NCI-H187 treated with DMSO at 0.1 percent for 48 hours (cell line): ENCODE results near the gene SSU72.
"Not testable (repeated sequence)": the region's sequence is repeated elsewhere in the genome, so short reads cannot be mapped to it uniquely, and the experiment has no call there.

ENCODE experiments used
- DNase-seq: peaks from one replicate; lab custom pipeline; 2025; lab: John Stamatoyannopoulos, UW

Gene SSU72

GRCh38 chr1:1595341-1595740 lies 20.7 kb upstream of the SSU72 start:
- not testable (repeated sequence) for DNase-seq

GRCh38 chr1:1594602-1595260 lies 20.1 kb upstream of the SSU72 start:
- DNase-seq = no peak

DNA sequence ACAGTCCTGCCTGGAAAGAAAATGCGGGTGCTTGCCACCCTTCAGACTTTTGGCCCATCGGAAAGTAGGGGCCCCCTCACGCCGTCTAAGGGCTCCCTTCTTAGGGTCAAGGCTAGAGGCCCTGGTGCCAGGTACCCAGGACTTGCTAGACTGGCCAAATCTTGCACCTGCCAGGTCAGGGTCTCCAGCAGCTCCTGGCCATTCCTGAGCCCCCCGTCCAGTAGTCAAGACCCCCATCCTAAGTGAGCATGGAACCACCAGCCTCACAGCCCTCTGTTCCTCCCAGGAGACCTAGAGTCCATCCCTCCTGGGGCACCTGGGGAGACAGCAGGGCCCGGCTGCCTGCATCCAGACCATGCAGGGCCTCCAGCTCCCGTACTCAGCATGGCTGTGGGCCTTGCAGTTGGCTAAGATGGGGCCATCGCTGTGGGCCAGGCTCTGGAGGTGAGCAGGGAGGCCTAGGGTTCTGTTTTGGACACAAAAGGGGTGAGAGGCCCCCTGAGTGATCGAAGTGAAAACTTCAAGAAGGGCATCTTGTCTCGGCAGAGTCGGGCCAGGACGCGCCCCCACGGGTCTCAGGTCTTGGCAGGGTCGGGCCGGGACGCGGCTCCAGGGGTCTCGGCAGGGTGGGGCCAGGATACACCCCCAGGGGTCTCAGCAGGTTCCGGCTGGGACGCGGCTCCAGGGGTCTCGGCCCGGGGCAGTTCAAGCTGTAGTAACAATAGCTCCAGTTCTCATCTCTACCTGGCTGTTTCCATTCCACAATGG lies 19.4 kb upstream of the SSU72 start:
- DNase-seq = no peak

DNA sequence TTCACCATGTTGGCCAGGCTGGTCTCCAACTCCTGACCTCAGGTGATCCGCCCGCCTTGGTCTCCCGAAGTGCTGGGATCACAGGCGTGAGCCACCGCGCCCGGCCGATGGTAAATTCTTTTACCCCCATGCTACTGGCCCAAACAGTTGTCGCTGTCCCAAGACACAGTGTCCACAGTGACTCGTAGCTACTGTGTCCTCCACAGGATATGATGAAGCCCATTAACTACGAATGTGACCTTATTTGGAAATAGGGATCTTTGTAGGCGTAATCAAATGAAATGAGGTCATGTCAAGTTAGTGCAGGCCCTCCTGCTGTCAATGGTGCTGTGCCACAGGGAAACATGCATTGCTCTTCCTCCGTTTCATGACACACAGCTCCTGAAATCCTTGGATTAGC lies 16.8 kb upstream of the SSU72 start:
- DNase-seq = no peak

GRCh38 chr1:1583347-1584010 lies 8.8 kb upstream of the SSU72 start:
- DNase-seq = no peak

DNA sequence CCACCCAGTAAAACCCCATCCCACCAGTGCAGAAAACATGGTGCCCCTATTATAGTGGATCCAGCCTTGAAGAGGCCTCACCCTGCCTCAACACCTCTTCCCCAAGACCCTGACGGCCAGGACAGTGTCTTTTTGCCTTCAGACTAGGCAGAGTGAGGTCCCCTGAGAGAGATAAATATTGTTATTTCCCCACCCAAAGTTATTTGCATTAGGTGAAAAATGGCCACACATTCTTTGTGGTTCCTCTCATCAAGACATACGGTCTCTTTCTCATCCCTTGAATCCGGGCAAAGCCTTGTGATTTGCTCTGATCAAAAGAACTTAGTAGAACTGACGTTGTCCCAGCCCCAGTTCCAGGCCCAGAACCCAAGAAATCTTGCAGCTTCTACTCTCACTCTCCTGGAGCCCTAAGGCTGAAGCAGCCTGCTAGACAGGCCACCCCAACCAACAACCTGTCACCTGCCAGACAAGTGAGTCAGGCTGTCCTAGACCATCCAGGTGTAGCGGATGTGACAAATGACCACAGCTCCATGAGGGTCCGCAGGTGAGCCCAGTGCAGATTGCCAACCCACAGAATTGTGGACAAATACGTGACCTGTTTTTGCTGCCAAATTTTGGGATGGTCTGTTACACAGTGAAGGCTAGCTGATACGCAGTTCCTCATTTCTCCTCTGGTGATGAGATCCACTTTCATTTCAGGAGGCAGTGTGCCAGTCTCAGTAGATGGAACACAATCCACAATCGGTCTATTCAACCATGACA lies 8.1 kb upstream of the SSU72 start:
- no peak for DNase-seq

- no peak for DNase-seq
These were observed 3.8 kb upstream of the SSU72 start for GRCh38 chr1:1578371-1578940.

DNA sequence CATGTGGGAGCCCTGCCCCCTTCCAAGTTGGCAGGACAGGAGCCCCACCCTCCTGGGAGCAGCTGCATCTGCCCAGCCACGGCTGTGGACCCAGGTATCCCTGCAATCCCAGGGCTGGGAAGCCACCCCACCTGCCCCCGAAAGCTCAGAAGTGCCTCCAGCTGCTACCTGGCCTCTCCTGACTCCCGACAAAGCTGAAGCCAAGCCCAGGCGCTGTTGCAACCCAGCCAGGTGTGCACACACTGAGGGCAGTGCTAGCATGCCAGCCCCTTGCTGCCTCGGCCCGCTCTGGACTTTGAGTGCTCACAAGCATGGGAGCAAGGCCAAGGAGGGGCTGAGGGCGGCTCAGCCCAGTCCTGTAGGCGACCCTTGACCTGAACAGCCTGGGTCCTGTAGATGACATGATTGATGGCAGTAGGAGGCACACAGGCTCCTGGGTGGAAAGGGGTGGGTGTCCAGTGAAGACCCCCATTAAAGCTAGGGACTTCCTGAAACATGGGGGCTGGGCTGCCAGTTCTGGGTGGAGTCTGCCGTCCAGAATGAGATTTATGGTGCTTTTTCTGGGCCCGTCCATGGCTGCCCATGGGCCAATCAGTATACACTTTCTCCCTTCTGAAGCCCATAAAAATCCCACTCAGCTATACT lies 2.8 kb upstream of the SSU72 start:
- DNase-seq = no peak

DNA sequence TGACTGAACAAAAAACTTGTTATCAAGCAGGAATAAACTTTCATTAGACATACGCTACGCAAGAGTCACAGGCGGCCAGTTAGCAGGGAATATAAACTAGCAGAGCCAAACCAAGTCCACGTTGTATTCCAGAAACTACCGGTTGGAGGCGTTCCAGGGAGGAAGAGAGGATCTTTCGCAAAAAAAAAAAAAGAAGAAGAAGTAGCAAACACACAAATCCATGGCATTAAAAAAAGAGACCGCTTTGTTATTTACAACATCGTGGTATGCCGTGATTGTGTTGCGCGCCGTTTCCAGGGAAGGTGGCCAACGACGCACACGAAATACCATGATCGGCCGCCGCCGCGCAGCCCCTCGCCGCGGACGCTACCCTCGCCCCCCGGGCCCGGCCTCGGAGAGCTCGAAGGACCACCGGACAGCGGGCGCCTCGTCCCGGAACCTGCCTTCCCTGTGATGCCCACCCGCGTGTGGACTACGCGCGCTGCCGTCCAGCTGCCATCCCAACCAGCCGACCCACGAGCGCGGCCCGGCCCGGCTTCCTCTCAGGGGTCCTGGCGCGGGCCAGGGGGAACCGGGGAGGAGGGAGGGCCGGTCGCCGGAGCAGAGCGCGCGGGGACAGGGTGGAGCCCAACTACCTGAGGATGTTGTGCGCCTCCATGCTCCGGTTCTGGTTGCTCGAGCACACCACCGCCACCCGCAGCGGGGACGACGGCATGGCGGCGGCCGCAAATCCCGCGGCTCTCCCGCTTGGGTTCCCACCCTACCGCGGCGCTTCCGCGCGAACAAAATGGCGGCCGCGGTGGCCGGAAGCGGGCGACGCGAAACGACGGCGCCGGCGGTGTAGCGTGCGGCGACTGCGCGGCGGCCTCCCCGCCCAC lies 581 bp downstream of the SSU72 start:
- DNase-seq = no peak

GRCh38 chr1:1569341-1569740 lies 5.3 kb downstream of the SSU72 start:
- DNase-seq = no peak

DNA sequence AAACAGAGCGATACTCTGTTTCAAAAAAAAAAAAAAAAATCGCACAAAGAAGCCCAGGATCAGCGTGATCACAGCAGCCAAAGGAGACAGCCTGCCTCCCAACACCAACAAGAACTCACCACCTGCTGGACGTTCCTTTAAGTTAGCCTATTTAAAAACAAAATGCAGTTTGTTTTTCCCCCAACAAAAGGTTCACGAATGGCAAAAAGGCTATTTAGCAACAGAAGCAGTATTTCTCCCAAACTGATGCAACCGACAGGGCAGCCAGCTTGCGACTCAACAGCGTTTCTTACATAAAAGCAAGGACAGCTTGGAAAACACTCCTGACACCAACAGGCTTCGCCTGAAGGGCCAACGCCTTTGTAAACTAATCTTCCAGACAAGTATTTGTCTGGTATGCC lies 6.8 kb downstream of the SSU72 start:
- DNase-seq = no peak

DNA sequence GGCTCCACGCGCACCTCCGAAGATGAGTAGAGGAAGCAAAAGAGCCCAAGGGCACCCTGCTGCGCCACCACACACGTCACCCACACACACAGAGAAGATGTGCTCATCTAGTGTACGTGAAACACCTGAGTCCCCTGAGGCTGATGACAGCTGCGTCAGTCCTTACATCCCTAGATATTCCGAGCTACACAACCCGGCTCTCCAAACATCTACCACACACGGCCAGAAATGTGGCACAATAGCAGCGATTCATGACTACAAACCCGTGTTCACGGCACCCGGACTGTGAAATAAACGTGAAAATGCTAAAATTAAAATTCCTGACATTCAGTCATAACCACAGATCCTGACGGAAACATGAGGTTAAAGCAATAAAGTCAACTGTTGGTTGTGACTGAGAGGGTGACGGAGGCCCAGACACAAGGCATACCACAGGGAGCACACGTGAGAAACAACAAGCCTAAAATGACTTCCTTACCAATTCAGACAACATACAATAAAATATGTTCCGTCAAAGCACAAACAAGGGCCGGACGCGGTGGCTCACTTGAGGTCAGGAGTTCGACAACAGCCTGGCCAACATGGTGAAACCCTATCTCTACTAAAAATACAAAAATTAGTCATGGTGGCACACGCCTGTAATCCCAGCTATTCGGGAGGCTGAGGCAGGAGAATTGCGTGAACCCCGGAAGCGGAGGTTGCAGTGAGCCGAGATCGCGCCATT lies 7.3 kb downstream of the SSU72 start:
- no peak for DNase-seq

- DNase-seq = no peak
These were observed 9.3 kb downstream of the SSU72 start for GRCh38 chr1:1565340-1565739.

DNA sequence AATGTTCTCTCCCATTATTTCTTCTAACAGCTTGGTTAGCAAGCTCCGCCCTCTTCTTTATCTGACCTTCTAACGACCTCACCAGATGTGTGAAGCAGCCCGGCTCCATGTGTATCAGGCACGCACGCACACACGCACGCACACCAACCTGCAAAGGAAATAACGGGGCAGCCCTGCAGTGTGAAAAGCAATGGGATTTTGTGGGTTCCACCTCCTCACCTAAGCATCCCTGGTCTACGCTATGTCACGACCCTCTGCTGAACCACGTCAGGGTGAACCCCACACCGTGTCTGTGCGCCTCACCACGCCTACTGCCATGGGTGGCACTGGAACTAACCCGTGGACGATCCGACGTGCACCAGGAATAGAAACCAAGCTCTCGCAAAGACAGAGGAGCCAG lies 10.4 kb downstream of the SSU72 start:
- DNase-seq = no peak

DNA sequence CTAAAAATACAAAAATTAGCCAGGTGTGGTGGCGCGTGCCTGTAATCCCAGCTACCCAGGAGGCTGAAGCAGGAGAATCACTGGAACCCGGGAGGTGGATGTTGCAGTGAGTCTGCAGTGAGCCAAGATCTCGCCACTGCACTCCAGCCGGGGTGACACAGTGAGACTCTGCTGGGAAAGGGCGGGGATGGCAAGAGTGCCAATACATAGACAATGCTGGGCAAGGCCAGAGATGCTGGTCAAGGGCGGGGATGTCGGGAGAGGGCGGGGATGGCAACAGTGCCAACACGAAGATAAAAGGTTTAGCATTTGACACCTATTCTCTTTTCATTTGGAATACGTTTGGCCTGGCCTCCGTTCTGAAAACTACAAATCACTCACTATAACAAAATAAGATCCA lies 11.0 kb downstream of the SSU72 start:
- no peak for DNase-seq

DNA sequence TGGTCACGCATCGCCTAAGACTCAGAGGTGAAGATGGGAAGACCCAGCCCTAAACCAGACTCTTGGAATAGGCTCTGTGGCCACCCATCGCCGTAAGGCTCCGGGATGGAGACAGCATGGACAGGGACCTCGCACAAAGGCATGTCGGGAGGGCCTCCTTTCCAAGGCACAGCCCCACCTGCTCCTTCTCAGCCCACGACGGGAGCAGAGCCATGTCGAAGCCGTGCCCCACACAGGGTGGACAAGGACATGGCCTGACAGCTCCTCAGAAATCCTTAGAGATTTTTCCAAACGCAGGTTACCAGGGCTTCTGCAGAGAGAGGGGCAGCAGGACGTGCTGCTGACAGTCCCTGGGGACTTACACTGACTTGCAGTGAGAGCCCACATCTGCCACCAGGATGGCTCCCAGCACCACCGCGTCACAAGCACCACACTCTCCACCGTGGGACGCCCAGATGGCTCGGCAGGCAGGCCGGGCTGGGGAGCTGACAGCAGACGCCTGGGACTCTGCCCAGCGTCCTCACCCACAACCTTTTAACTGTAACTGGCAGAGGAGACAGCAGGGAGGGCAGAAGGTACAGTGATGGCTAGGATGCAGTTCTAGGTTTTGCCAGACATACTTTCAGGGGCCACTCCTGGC lies 12.0 kb downstream of the SSU72 start:
- DNase-seq = no peak

- no peak for DNase-seq
These were observed 12.7 kb downstream of the SSU72 start for GRCh38 chr1:1561801-1562470.

DNA sequence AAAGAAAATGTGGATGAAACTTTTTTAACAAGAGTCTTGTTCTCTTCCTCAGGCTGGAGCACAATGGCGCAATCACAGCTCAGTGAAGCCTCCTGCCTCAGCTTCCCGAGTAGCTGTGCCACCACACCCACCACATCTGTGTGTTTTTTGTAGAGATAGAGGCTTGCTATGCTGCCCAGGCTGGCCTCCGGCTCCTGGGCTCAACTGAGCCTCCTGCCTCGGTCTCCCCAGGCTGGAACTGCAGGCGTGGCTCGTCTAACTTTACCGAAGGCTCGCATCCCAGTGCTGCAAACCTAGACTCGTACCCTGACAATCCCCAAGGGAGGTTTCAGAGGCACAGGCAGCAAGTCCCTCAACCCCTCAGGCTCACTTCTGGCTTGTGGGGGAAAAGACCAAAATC lies 14.5 kb downstream of the SSU72 start:
- DNase-seq = no peak

DNA sequence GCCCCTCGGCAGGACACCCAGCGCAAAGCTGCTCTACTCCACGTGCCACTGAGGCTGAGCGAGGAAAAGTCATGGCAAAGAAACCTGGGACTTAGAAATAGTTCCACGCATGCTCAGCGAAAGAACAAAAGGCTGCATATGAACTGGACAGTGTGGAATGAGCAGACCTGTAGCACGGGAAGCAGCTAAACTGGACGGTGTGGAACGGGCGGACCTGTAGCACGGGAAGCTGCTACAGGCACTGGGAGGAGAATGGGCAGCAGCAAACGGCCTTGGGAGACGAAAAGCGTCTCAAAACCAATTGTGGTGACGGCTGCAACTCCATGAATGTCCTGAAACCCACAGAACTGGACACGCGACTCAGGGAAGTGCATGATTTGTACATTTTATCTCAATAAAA lies 15.6 kb downstream of the SSU72 start:
- no peak for DNase-seq
